IMR-90 (cell line): ENCODE data around the gene PRDX5. TPM values are rescaled to one million over a fixed set of nuclear protein-coding genes. Genes with fewer than 3 reads are reported as not detected.

Experiments
- ATAC-seq: fragments of 200-7000 bp; cut with Tn5 transposase; 2 replicates; pipeline ENCODE4 v1.9.1; 2020; ENCODE audit warnings: low read depth, mild to moderate bottlenecking, moderate library complexity
- BruUV-seq: library from RNA; stranded (reverse); fragments of 400-500 nt; replicated peaks from 2 replicates; lab custom pipeline; 2021; lab: Mats Ljungman, UMichigan
- CTCF ChIA-PET: fragments of 300-600 bp; formaldehyde crosslinking; extraction: SDS; loops from one replicate; lab custom pipeline; 2021; ENCODE audit warnings: antibody characterized with exemption; lab: Yijun Ruan, JAX
- POLR2A ChIA-PET: fragments of 300-600 bp; sonication (Branson Sonifier 250); formaldehyde crosslinking; loops from one replicate; lab custom pipeline; 2022; ENCODE audit warnings: antibody characterized with exemption; ENCODE audit not compliant: unreplicated experiment; lab: Charles Lee
- DNase-seq: peaks from one replicate; pipeline ENCODE4 v3.0.0; 2013
- H2AFZ ChIP-seq: replicated peaks from 2 replicates; pipeline ENCODE3; 2013; ENCODE audit warnings: low read length, mild to moderate bottlenecking; ENCODE audit not compliant: poor library complexity
- H2AK5ac ChIP-seq: 2 replicates; pipeline ENCODE4 v1.6.1; 2013; ENCODE audit warnings: low read depth, low read length, inconsistent platforms
- H2AK9ac ChIP-seq: replicated peaks from 2 replicates; pipeline ENCODE3; 2013; ENCODE audit warnings: mild to moderate bottlenecking, low read depth, low read length, moderate library complexity; ENCODE audit not compliant: poor library complexity
- H2BK120ac ChIP-seq: 2 replicates; pipeline ENCODE4 v1.6.1; 2013; ENCODE audit warnings: low read depth, low read length, inconsistent platforms
- H2BK15ac ChIP-seq: 3 replicates; pipeline ENCODE4 v1.6.1; 2013; ENCODE audit warnings: low read depth, low read length, inconsistent platforms
- H2BK20ac ChIP-seq: 2 replicates; pipeline ENCODE4 v1.6.1; 2013; ENCODE audit warnings: low read depth, mild to moderate bottlenecking, inconsistent platforms, low read length, moderate library complexity
- H2BK5ac ChIP-seq: 2 replicates; pipeline ENCODE4 v1.6.1; 2013; ENCODE audit warnings: mild to moderate bottlenecking, low read depth, low read length, inconsistent platforms; ENCODE audit not compliant: poor library complexity, severe bottlenecking
- H3K14ac ChIP-seq: replicated peaks from 2 replicates; pipeline ENCODE4 v1.6.1; 2013; ENCODE audit warnings: low read depth, low read length, inconsistent platforms
- H3K18ac ChIP-seq: 2 replicates; pipeline ENCODE4 v1.6.1; 2013; ENCODE audit warnings: low read depth, low read length, control low read depth
- H3K23ac ChIP-seq: 2 replicates; pipeline ENCODE4 v1.6.1; 2013; ENCODE audit warnings: low read depth, low read length, inconsistent platforms
- H3K27ac ChIP-seq: 2 replicates; pipeline ENCODE4 v1.5.1; 2013; ENCODE audit warnings: mild to moderate bottlenecking, control low read depth, low read length; ENCODE audit not compliant: insufficient read depth
- H3K27me3 ChIP-seq: 2 replicates; pipeline ENCODE4 v1.6.1; 2013; ENCODE audit warnings: low read length; ENCODE audit not compliant: control insufficient read depth, insufficient read depth
- H3K36me3 ChIP-seq: 2 replicates; pipeline ENCODE4 v1.6.1; 2013; ENCODE audit warnings: low read length, mixed read lengths; ENCODE audit not compliant: control insufficient read depth, insufficient read depth
- H3K4ac ChIP-seq: 2 replicates; pipeline ENCODE4 v1.6.1; 2013; ENCODE audit warnings: low read depth, low read length, inconsistent platforms
- H3K4me1 ChIP-seq: 2 replicates; pipeline ENCODE4 v1.6.1; 2013; ENCODE audit warnings: low read length, mixed read lengths; ENCODE audit not compliant: control insufficient read depth, insufficient read depth
- H3K4me2 ChIP-seq: 2 replicates; pipeline ENCODE4 v1.6.1; 2013; ENCODE audit warnings: low read depth, mild to moderate bottlenecking, control low read depth, low read length, moderate library complexity
- H3K4me3 ChIP-seq: 2 replicates; pipeline ENCODE4 v1.5.1; 2013; ENCODE audit warnings: low read depth, mild to moderate bottlenecking, control low read depth, low read length, moderate library complexity; ENCODE audit not compliant: insufficient read depth
- H3K56ac ChIP-seq: 2 replicates; pipeline ENCODE4 v1.6.1; 2013; ENCODE audit warnings: low read length, inconsistent platforms; ENCODE audit not compliant: insufficient read depth; ENCODE audit errors: extremely low read depth
- H3K79me1 ChIP-seq, 2 experiments: 2 replicates each; pipeline ENCODE4 v1.6.1; 2013; ENCODE audit warnings: low read length in 2 of 2, inconsistent platforms in 1 of 2, low read depth in 1 of 2
- H3K9ac ChIP-seq: 2 replicates; pipeline ENCODE4 v1.6.1; 2013; ENCODE audit warnings: low read depth, low read length, control low read depth
- H3K9me1 ChIP-seq: 2 replicates; pipeline ENCODE4 v1.6.1; 2013; ENCODE audit warnings: low read length, inconsistent platforms; ENCODE audit not compliant: insufficient read depth
- H3K9me3 ChIP-seq: 2 replicates; pipeline ENCODE4 v1.6.1; 2013; ENCODE audit warnings: low read length; ENCODE audit not compliant: control insufficient read depth, insufficient read depth
- H4K20me1 ChIP-seq: 2 replicates; pipeline ENCODE4 v1.6.1; 2013; ENCODE audit warnings: low read length, inconsistent platforms; ENCODE audit not compliant: insufficient read depth
- H4K5ac ChIP-seq: 2 replicates; pipeline ENCODE4 v1.6.1; 2013; ENCODE audit warnings: mild to moderate bottlenecking, low read depth, low read length, control low read depth
- H4K8ac ChIP-seq, 2 experiments: 2 replicates each; pipeline ENCODE4 v1.6.1; 2013; ENCODE audit warnings: low read depth in 2 of 2, low read length in 2 of 2, control low read depth in 1 of 2, inconsistent platforms in 1 of 2
- H4K91ac ChIP-seq: 2 replicates; pipeline ENCODE4 v1.6.1; 2013; ENCODE audit warnings: low read depth, low read length, inconsistent platforms; ENCODE audit not compliant: insufficient read depth
- BHLHE40 ChIP-seq: fragments of 150-350 bp; IDR thresholded peaks from 2 replicates; pipeline ENCODE4 v1.6.1; 2016; ENCODE audit warnings: mild to moderate bottlenecking, low read depth, low read length
- CEBPB ChIP-seq: IDR thresholded peaks from 2 replicates; pipeline ENCODE4 v1.6.1; 2012; ENCODE audit warnings: low read depth, low read length, improper control_type of control experiment
- CHD1 ChIP-seq: IDR thresholded peaks from 2 replicates; pipeline ENCODE4 v1.6.1; 2012; ENCODE audit warnings: low read depth, low read length, improper control_type of control experiment
- FOS ChIP-seq: fragments of 150-350 bp; IDR thresholded peaks from 2 replicates; pipeline ENCODE4 v1.6.1; 2016; ENCODE audit warnings: low read depth, low read length
- MAZ ChIP-seq: IDR thresholded peaks from 2 replicates; pipeline ENCODE4 v1.6.1; 2012; ENCODE audit warnings: low read depth, mild to moderate bottlenecking, low read length, improper control_type of control experiment, moderate library complexity, borderline replicate concordance
- MXI1 ChIP-seq: IDR thresholded peaks from 2 replicates; pipeline ENCODE4 v1.6.1; 2012; ENCODE audit warnings: low read depth, mild to moderate bottlenecking, low read length, moderate library complexity, borderline replicate concordance
- NFE2L2 ChIP-seq: fragments of 150-350 bp; IDR thresholded peaks from 2 replicates; pipeline ENCODE4 v1.6.1; 2016; ENCODE audit warnings: low read depth, mild to moderate bottlenecking, low read length
- POLR2A ChIP-seq: IDR thresholded peaks from 2 replicates; pipeline ENCODE4 v1.6.1; 2012; ENCODE audit warnings: mild to moderate bottlenecking, low read depth, low read length
- RAD21 ChIP-seq: IDR thresholded peaks from 2 replicates; pipeline ENCODE4 v1.6.1; 2012; ENCODE audit warnings: low read length, improper control_type of control experiment
- RCOR1 ChIP-seq: IDR thresholded peaks from 2 replicates; pipeline ENCODE4 v1.6.1; 2012; ENCODE audit warnings: mild to moderate bottlenecking, low read length, improper control_type of control experiment; ENCODE audit not compliant: insufficient replicate concordance
- RFX5 ChIP-seq: IDR thresholded peaks from 2 replicates; pipeline ENCODE4 v1.8.0; 2012; ENCODE audit warnings: low read depth, mild to moderate bottlenecking, low read length, moderate library complexity
- SMC3 ChIP-seq: fragments of 150-350 bp; IDR thresholded peaks from 2 replicates; pipeline ENCODE4 v1.6.1; 2016; ENCODE audit warnings: low read depth, mild to moderate bottlenecking, antibody characterized with exemption, low read length, moderate library complexity
- USF2 ChIP-seq: fragments of 150-350 bp; IDR thresholded peaks from 2 replicates; pipeline ENCODE4 v1.6.1; 2017; ENCODE audit warnings: mild to moderate bottlenecking, antibody characterized with exemption, low read length, low read depth
- WGBS, 2 experiments: methylation state at CpG; one replicate each; pipeline versions ENCODE4 v1.1.5 to v1.1.7; 2013; ENCODE audit warnings: missing lambda C conversion rate in 2 of 2; ENCODE audit not compliant: insufficient read length in 1 of 2; ENCODE audit errors: extremely low coverage in 2 of 2; 5-methylcytosine and 5-hydroxymethylcytosine counted together
- dilution Hi-C: fragments of 300-500 bp; cut with HindIII; formaldehyde crosslinking; loops from one replicate; pipeline ENCODE4 v1.14.3; 2018; ENCODE audit warnings: low sequenced_read_pairs; ENCODE audit not compliant: unreplicated experiment
- in situ Hi-C: fragments of 300-500 bp; cut with MboI; formaldehyde crosslinking; loops from 3 replicates; pipeline ENCODE4 v1.14.3; 2019; ENCODE audit warnings: low sequenced_read_pairs, inconsistent platforms, mixed read lengths
- intact Hi-C: fragments of 100-400 bp; cut with micrococcal nuclease; formaldehyde crosslinking; loops from 2 replicates; pipeline ENCODE4 v1.10.0; 2022
- polyA plus RNA-seq, 3 experiments: library from polyadenylated mRNA; depleted of rRNA; stranded (reverse); fragments of >200 nt; gene quantifications; 2 replicates each; pipeline ENCODE4 v1.2.3, GENCODE V29; 2012; ENCODE audit warnings: low replicate concordance in 1 of 3
- total RNA-seq: library from RNA; depleted of rRNA; stranded (reverse); fragments of >200 nt; gene quantifications from 2 replicates; pipeline ENCODE4 v1.2.3, GENCODE V29; 2012

PRDX5 gene
- total and polyA plus RNA-seq, 2 of the 4 experiments (the other 2 are of a cell fraction): 120 to 292 TPM

- Histone ChIP-seq H3K27ac (no peak overlapping the region), H3K4me1 (peaks cover 10% of the 10 kb centered on the region), H3K18ac (no peak overlapping the region), H3K4ac (no peak overlapping the region), H2BK5ac (peak overlapping the region; percentile 16), H3K27me3 (no peaks in the 10 kb centered on the region; the same call in 1 of the 2 replicates), H3K4me3 (no peak overlapping the region), H4K91ac (no peak overlapping the region), H3K14ac (no peak overlapping the region), H4K20me1 (no peaks in the 10 kb centered on the region; the same call in 1 of the 2 replicates), H3K23ac (no peak overlapping the region), H2BK120ac (no peak overlapping the region), H3K4me2 (no peak overlapping the region), H4K5ac (no peak overlapping the region), H3K9ac (no peak overlapping the region), H2AK9ac (peak overlapping the region; percentile 50), H3K9me1 (peaks cover 14% of the 10 kb centered on the region), H3K9me3 (0 out of 2 replicates have a peak, but pooled peaks cover 2% of the 10 kb centered on the region), H2BK15ac (no peak overlapping the region), H2AK5ac (no peak overlapping the region; the same call in 1 of the 2 replicates), H3K36me3 (peaks cover 22% of the 10 kb centered on the region), H3K79me1 (peaks cover 7 to 22% of the 10 kb centered on the region in 2 experiments), H4K8ac (no peak overlapping the region), H2AFZ (peak overlapping the region; percentile 11), H2BK20ac (no peak overlapping the region), H3K56ac (no peak overlapping the region)
- DNase-seq: no peak
- dilution Hi-C loops: no loop called here
- ChIA-PET POLR2A (no interaction called here), CTCF (no interaction called here)
- no CpG with 5 or more reads among the region's 5 CpGs for WGBS, 2 experiments
- BruUV-seq: no TSS peak
- in situ Hi-C loops: no loop called here
- intact Hi-C loops: no loop called here
- TF ChIP-seq USF2 (no peak), RCOR1 (no peak), FOS (no peak), RFX5 (no peak), CEBPB (no peak), MXI1 (no peak), NFE2L2 (no peak), SMC3 (no peak), CHD1 (no peak), RAD21 (no peak), POLR2A (no peak), BHLHE40 (no peak), MAZ (no peak)
- ATAC-seq: no peak
Measured at GRCh38 chr11:64323373-64323772, 5.5 kb downstream of the PRDX5 start.
